AG09309 (cell line): ENCODE results near the gene SPDEF.

ENCODE experiments used
- DNase-seq: peaks from one replicate; pipeline ENCODE4 v3.0.0-alpha.2; 2010; ENCODE audit warnings: low read depth
- H3K4me3 ChIP-seq: 2 replicates; pipeline ENCODE4 v1.5.1; 2011; ENCODE audit warnings: mild to moderate bottlenecking, low read depth, low read length, moderate library complexity; ENCODE audit not compliant: control insufficient read depth
- TF ChIP-seq, protein P1 (sequence below): IDR thresholded peaks from 2 replicates; pipeline ENCODE4 v1.5.1; 2011; ENCODE audit warnings: mild to moderate bottlenecking, low read depth, low read length, inconsistent platforms; ENCODE audit not compliant: insufficient read depth, control insufficient read depth; ENCODE audit errors: missing control alignments

Gene SPDEF

DNA sequence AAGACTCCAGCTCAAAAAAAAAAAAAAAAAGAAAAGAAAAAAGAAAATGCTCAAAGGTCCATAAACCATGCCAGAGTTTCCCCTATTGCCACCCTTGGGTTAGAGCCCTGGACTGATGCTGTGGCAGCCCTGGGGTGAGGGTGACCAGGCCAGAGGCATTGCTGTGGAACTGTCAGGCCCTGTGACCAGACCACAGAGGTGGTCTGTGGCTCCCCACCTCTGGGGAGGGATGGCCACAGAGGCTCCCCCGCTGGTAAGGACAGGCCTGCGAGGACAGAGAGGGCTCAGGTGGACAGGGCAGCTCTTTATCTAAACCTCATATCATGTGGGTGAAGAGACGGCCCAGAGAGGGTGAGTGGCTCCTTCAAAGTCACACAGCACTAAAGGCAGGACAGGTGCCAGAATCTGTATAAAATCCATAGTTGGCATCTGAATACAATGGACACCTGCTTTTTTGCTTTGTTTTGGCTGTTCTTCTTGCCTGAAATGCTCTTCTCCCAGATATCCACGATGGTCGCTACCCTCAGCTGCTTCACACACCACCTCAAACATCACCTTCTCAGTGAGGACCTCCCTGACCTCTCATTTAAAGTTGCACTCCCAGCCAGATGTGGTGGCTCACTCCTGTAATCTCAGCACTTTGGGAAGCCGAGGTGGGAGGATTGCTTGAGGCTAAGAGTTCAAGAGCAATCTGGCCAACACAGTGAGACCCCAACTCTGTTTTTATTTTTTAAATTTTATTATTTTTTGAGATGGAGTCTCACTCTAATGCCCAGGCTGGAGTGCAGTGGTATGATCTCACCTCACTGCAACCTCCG lies 22.5 kb upstream of the SPDEF start:
- no peak for DNase-seq
- no peak overlapping the region for H3K4me3 ChIP-seq
- TF ChIP-seq, protein P1, sequence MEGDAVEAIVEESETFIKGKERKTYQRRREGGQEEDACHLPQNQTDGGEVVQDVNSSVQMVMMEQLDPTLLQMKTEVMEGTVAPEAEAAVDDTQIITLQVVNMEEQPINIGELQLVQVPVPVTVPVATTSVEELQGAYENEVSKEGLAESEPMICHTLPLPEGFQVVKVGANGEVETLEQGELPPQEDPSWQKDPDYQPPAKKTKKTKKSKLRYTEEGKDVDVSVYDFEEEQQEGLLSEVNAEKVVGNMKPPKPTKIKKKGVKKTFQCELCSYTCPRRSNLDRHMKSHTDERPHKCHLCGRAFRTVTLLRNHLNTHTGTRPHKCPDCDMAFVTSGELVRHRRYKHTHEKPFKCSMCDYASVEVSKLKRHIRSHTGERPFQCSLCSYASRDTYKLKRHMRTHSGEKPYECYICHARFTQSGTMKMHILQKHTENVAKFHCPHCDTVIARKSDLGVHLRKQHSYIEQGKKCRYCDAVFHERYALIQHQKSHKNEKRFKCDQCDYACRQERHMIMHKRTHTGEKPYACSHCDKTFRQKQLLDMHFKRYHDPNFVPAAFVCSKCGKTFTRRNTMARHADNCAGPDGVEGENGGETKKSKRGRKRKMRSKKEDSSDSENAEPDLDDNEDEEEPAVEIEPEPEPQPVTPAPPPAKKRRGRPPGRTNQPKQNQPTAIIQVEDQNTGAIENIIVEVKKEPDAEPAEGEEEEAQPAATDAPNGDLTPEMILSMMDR = no peak

GRCh38 chr6:34576286-34576955 lies 20.3 kb upstream of the SPDEF start:
- no peak overlapping the region for H3K4me3 ChIP-seq
- DNase-seq = no peak
- TF ChIP-seq, protein P1 = no peak

- H3K4me3 ChIP-seq = no peak overlapping the region
- TF ChIP-seq, protein P1 = no peak
- no peak for DNase-seq
These were observed 19.2 kb upstream of the SPDEF start for GRCh38 chr6:34575326-34575725.

- DNase-seq = no peak
- TF ChIP-seq, protein P1 = no peak
- no peak overlapping the region for H3K4me3 ChIP-seq
These were observed 18.6 kb upstream of the SPDEF start for GRCh38 chr6:34574647-34575293.

DNA sequence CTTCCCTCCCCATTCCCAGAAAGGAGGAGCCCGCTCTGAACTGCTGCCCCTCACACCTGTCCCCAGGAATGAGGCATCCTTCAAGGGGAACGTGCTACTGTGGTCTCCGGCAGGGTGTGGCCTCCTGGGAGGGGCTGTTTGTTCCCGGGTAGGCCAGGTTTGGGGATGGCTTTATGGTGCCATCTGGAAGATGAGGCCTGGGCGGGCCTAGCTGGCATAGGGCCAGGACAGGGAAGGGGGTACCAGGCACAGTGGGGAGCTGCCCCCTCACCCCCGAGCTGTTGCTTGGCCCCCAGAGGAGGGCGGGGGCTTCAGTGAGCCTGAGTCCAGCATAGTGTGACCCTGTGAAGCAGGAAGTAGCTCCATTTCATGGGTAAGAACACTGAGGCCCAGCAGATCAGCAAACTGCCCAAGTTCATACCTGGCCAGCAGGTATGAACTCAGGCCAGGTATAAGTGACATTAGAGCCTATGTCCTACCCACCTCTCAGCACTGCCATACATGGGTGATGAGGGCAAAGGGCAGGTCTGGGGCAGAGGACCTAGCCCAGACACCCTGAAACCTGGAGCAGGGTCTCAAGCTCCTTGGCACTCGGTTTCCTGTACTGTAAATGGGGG lies 17.5 kb upstream of the SPDEF start:
- TF ChIP-seq, protein P1 = no peak
- DNase-seq = no peak
- no peak overlapping the region for H3K4me3 ChIP-seq

DNA sequence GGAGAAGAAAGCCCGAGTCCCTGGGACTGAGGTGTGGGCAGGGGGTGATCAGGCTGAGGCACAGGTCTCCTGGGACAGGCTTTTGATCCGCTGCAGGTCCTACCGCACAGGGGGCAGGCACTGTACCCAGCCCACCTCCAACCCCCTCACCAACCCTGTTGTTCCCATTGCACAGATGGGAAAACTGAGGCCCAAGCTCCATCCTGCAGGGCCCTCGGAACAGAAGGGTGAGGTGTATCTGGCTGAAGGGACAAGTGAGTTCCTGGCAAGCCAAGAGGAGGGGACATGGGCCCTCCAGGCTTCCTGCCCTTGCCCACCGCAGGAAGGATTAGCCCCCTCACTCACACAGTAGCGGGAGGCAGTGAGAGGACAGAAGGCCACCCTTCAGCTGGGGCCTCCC lies 16.5 kb upstream of the SPDEF start:
- TF ChIP-seq, protein P1 = no peak

More for the DNA sequence above, 16.5 kb upstream of the SPDEF start:
- DNase-seq = no peak
- H3K4me3 ChIP-seq = no peak overlapping the region
